SHP77 (cell line): Measurements from ENCODE around the gene ATP8A2.

Source experiments
- DNase-seq, 2 experiments: peaks; one replicate each; lab custom pipeline; 2025; lab: John Stamatoyannopoulos, UW

ATP8A2 gene

GRCh38 chr13:25859528-25859927 is 487.8 kb downstream of the ATP8A2 start:
- no peak for DNase-seq

GRCh38 chr13:25860265-25860664 is 488.5 kb downstream of the ATP8A2 start:
- DNase-seq = no peak

DNA sequence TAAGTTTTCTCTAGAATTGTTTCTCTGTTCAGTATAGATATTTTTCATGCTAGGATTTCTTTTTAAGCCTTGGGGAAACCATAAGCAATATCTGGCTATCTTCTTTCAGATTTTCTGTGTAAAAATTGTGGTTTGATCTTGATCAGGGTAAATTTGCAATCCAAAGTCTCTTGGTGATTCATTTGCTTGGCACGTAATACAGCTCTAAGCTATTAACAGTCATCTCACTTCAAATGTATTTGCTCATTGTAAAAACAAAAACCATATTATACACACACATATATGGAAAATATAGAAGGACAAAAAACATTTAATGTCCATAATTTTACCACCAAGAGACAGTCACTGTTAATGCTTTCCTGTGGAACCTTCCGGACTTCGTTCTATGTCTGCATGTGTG is 489.1 kb downstream of the ATP8A2 start:
- DNase-seq = no peak

DNA sequence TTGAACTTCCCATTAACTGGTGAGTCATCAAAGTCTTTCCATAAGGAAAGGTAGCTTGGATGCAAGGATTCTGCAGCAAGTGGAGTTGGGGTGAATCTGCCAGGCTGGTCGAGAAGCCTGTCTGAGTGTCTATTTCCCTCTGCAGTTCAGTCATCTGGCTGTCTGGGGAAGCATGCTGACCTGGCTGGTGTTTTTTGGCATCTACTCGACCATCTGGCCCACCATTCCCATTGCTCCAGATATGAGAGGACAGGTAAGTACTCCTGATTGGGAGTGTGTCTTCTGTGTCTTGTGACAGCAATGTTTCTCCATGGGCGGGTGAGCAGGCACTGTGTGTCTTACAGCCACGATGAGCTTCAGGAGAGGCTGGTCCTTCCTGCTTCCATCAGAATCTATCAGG is 490.4 kb downstream of the ATP8A2 start:
- DNase-seq = no peak

DNA sequence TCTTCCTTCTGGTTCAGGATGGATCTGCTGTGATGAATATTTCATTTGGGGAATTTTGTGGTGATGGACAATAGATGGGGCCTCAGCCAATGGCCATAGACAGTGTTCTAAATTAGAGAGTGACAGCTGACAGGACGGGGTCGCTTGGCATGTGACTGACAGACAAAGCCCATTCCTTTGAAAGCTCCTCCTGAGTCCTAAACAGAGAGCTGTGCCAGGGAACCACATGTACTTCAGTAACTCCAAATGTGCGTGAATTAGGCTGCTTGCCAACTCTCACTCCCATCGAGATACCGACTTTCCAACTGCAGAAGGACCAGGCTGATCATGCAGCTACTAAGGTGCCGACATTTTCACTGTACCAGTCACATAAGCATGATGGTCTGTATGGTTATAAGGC is 492.3 kb downstream of the ATP8A2 start:
- no peak for DNase-seq

DNA sequence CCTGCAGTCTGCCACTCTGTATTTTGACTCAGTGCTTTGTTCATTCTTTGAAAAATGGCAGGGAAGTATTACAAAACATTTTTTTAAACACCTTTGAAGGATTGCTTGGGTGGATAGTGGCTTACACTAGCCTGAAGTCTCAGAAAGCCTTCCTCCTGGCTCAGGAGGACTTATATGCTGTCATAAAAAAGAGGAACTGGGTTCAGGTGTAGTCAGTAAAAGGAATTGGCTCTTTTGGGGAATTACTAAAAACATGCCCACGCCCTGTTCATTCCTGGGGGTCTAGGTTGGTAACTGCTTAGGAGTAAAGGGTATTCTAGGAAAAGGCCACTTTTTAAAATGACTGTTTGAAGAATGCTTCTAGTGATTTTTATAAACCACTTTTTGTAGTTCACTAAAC is 493.2 kb downstream of the ATP8A2 start:
- no peak for DNase-seq

DNA sequence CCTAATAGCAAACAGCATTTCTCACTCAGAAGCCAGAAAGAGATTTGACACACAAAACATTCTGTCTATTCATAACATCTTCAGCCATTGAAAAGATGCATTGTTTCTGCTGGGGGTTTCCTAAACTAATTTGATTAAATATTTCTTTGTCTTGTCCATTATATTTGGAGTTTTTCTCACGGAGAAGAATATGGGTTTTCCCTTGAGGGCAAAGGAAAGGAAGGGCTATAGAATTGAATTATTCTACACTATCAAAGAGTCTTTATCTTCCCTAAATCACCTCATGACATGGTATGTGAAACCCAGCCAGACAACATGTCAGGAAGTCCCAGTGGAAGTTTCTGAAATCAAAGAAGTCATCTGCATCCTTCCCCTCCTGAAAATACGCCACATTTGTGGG is 493.6 kb downstream of the ATP8A2 start:
- no peak for DNase-seq

DNA sequence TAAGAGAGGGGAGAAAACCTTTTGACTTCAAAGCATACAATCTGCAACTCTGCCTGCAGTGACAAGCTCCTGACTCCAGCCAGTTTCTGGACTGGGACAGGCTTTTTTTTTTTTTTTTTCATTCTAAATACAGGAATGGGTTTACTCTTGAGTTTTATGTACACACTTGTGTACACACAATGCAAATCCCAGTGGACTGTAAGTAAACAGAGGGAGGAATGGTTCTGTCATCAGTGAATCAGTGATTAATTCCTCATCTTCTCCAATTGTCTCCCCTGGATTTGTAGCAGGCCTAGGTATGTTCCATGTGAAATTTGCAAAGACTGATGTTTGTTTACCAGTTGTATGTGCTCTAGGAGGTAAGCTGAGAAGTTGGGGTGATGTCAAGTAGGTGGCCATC is 495.3 kb downstream of the ATP8A2 start:
- no peak for DNase-seq

GRCh38 chr13:25868490-25868889 is 496.7 kb downstream of the ATP8A2 start:
- DNase-seq = no peak

DNA sequence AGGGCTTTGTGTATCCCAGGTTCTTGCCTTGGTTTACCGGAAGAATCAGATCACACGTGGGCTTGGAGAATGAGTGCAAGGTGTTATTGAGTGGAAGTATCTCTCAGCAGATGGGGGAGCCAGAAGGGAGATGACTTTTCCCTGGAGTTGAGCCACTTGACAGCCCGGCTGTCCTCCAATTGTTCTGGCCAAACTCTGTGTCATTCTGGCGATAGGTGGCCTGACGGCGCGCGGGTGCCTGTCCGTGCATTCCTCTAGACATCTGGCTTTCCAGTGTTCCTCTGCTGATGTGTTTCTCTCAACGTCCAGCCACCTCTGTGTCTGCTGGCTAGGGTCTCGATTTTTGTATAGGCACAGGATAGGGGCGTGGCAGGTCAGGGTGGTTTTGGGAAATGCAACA is 498.2 kb downstream of the ATP8A2 start:
- DNase-seq = no peak

- DNase-seq = no peak
Measured at GRCh38 chr13:25871389-25872125, 499.8 kb downstream of the ATP8A2 start.

DNA sequence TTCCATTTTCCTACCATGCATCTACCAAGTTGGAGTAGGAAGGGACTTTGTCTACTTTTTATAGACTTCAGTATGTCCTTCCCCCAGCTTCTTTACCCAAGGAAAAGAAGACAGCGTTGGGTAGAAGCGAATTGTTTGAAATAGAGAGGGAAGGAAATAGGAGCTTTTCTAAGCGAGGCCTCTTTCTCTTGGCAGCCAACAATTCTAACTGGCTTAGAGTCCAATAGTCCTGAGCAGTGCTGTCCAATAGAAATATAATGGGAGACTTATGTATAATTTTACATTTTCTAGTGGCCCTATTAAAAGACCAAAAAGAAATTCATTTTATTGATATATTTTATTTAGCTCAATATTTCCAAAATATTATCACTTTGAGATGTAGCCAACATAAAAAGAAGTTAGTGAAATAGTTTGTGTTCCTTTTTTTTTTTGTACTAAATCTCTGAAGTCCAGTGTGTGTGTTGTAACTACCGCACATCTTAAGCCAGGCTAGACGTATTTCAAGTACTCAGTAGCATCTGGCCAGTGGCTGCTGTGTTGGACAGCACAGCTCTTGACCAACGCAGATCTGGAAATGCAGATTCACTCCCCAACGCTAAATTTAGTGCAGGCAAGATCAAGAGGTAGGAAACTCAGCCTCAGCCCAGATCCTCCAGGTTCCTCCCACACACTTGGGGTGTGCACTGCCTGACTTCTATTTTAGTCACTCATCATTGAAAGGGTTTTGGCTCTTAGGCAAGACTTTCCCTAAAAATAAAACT is 500.9 kb downstream of the ATP8A2 start:
- no peak for DNase-seq

DNA sequence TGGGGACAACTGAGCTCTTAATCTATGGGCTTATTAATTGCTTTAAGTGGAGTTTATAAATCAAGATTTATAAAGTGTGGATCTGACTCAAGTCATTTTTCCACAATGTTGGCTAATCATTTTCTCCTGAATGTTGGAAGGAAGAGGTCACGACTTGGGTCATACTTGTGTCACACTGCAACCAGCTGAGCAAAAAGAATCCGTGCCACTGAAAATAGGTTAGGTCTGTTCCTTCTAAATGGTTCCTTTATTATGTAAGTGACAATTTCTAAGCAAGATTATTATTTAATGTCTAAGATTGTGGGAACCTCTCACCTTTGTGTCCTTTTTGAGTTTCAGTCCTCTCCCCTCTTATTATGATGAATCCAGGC is 501.5 kb downstream of the ATP8A2 start:
- DNase-seq = no peak

GRCh38 chr13:25874064-25874737 is 502.4 kb downstream of the ATP8A2 start:
- no peak for DNase-seq

GRCh38 chr13:25874907-25875306 is 503.1 kb downstream of the ATP8A2 start:
- DNase-seq = no peak

- DNase-seq = no peak
Measured at GRCh38 chr13:25876247-25876646, 504.5 kb downstream of the ATP8A2 start.

- no peak for DNase-seq
Measured at GRCh38 chr13:25879466-25879865, 507.7 kb downstream of the ATP8A2 start.

DNA sequence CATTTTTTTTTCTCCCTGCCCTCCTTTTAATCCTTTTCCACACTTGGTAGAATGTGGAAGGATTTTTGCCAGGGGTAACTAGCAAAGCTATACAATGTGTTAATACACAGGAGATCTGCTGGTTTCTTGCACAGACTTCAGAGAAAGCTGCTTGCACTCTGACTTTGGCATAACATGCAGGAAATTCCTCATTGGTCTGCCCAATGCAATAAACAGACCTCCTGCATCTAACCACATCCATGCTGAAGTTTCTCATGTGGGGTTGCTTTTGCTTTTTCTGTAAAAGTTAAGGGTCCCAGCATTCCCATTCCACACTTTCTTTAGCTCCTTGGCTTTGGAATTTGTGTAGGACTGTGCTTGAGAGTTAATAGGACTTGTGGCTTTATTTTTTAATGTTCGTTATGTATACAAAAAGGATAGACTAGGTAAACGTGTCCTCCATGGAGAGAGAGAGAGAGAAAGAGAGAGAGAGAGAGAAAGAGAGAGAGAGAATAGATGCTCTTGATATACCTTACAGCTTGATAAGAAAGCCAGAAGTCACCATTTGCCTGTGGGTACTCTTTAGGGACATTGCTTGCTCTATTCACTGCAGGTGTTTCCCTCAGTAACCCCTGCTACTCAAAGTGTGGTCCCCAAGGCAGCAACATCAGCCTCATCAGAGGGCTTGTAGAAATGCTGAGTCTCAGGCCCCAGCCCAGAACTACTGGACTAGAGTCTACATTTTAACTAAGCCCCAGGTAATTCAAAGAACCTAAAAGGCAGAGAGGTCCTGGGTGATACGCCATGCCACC is 509.6 kb downstream of the ATP8A2 start:
- DNase-seq = no peak

GRCh38 chr13:25881971-25882451 is 510.2 kb downstream of the ATP8A2 start:
- peak; percentile 17 to 19 for DNase-seq

- no peak for DNase-seq
Measured at GRCh38 chr13:25882466-25883357, 510.9 kb downstream of the ATP8A2 start.

- DNase-seq = no peak
Measured at GRCh38 chr13:25885418-25885817, 513.6 kb downstream of the ATP8A2 start.
